Measurements from ENCODE around the gene HNRNPM. TPM values are rescaled to one million over a fixed set of nuclear protein-coding genes. Genes with fewer than 3 reads are reported as not detected.
A peak's percentile ranks its signal among the peaks of the same experiment; 100 is the strongest.
"Not testable (repeated sequence)": the region's sequence is repeated elsewhere in the genome, so short reads cannot be mapped to it uniquely, and the experiment has no call there.

Gene HNRNPM
- total RNA-seq, 4 donors from 2014 or later, result 80.4 to 158 (median 111) TPM

- TF ChIP-seq CTCF (IDR thresholded peaks at IDR 0.05), result no peak
Measured at GRCh38 chr19:8412783-8413628, 31.8 kb upstream of the HNRNPM start, which contains the start of gene MARCHF2. MARCHF2 (plus strand) TSS chr19:8413305; CDS start chr19:8421841, 8,536 bp downstream.

GRCh38 chr19:8413629-8413995 is 31.2 kb upstream of the HNRNPM start:
- TF ChIP-seq CTCF (IDR thresholded peaks at IDR 0.05), result no peak
- ATAC-seq (ENCODE audit: low FRiP score) (no peak), DNase-seq (ENCODE audit: low spot score) (no peak)

More at GRCh38 chr19:8412783-8413628, 31.8 kb upstream of the HNRNPM start, which contains the start of gene MARCHF2:
- ATAC-seq (ENCODE audit: low FRiP score) (peak; percentile 100), DNase-seq (ENCODE audit: low spot score) (peak; percentile 83)

GRCh38 chr19:8416796-8417195 is 28.0 kb upstream of the HNRNPM start:
- ATAC-seq (ENCODE audit: low FRiP score), result no peak
- no peak for TF ChIP-seq CTCF (IDR thresholded peaks at IDR 0.05)
- no peak for DNase-seq (ENCODE audit: low spot score)

- TF ChIP-seq CTCF (IDR thresholded peaks at IDR 0.05), result no peak
- DNase-seq (ENCODE audit: low spot score), result no peak
- no peak for ATAC-seq (ENCODE audit: low FRiP score)
Measured at GRCh38 chr19:8421484-8422461, 23.0 kb upstream of the HNRNPM start.

GRCh38 chr19:8423817-8424223 is 21.0 kb upstream of the HNRNPM start:
- ATAC-seq (ENCODE audit: low FRiP score) (peak; percentile 96), DNase-seq (ENCODE audit: low spot score) (peak; percentile 88)
- no peak for TF ChIP-seq CTCF (IDR thresholded peaks at IDR 0.05)

GRCh38 chr19:8425331-8425730 is 19.4 kb upstream of the HNRNPM start:
- not testable (repeated sequence) for ATAC-seq (ENCODE audit: low FRiP score); DNase-seq (ENCODE audit: low spot score)

GRCh38 chr19:8426283-8426682 is 18.5 kb upstream of the HNRNPM start:
- ATAC-seq (ENCODE audit: low FRiP score) (no peak), DNase-seq (ENCODE audit: low spot score) (no peak)
- no peak for TF ChIP-seq CTCF (IDR thresholded peaks at IDR 0.05)
